GM19372 (cell line): ENCODE results near the gene IMMT.
A peak's percentile ranks its signal among the peaks of the same experiment; 100 is the strongest.

Source experiments
- ATAC-seq: cut with Tn5 transposase; IDR thresholded peaks from one replicate; pipeline ENCODE4 v1.9.1; 2021; ENCODE audit warnings: mild to moderate bottlenecking, low read depth, moderate library complexity; ENCODE audit not compliant: unreplicated experiment

IMMT gene

GRCh38 chr2:86143926-86144685, 51.2 kb downstream of the IMMT start:
- no peak for ATAC-seq

- no peak for ATAC-seq
Observed at GRCh38 chr2:86143307-86143706, 52.0 kb downstream of the IMMT start.

- no peak for ATAC-seq
Observed at GRCh38 chr2:86142436-86143257, 52.6 kb downstream of the IMMT start.

- ATAC-seq: no peak
Observed at GRCh38 chr2:86140969-86141392, 54.3 kb downstream of the IMMT start.

- no peak for ATAC-seq
Observed at GRCh38 chr2:86139981-86140380, 55.3 kb downstream of the IMMT start.

GRCh38 chr2:86138736-86139625, 56.3 kb downstream of the IMMT start:
- ATAC-seq: no peak

GRCh38 chr2:86136141-86136540, 59.1 kb downstream of the IMMT start:
- no peak for ATAC-seq

GRCh38 chr2:86135653-86136052, 59.6 kb downstream of the IMMT start:
- no peak for ATAC-seq

- ATAC-seq: no peak
Observed at GRCh38 chr2:86134709-86135108, 60.6 kb downstream of the IMMT start.

- no peak for ATAC-seq
Observed at GRCh38 chr2:86124683-86125082, 70.6 kb downstream of the IMMT start.

- no peak for ATAC-seq
Observed at GRCh38 chr2:86123328-86123925, 71.8 kb downstream of the IMMT start.

- no peak for ATAC-seq
Observed at GRCh38 chr2:86118130-86118529, 77.1 kb downstream of the IMMT start.

- ATAC-seq: no peak
Observed at GRCh38 chr2:86107031-86107430, 88.2 kb downstream of the IMMT start.

- peak; percentile 86 for ATAC-seq
Observed at GRCh38 chr2:86105969-86106945, 89.0 kb downstream of the IMMT start, which contains the start of gene PTCD3. PTCD3 (plus strand) TSS chr2:86106235; CDS start chr2:86106248, 13 bp downstream.

- ATAC-seq: peak; percentile 65
Observed at GRCh38 chr2:86105252-86105968, 89.9 kb downstream of the IMMT start, which contains the start of gene POLR1A. POLR1A (minus strand) TSS chr2:86105886; CDS start chr2:86105776, 110 bp downstream.

GRCh38 chr2:86102157-86102556, 93.1 kb downstream of the IMMT start:
- ATAC-seq: no peak

- ATAC-seq: no peak
Observed at GRCh38 chr2:86097913-86098312, 97.3 kb downstream of the IMMT start.
